SK-N-MC (cell line): Measurements from ENCODE around the gene CD46.

Source experiments
- DNase-seq: peaks from one replicate; pipeline ENCODE4 v3.0.0-alpha.2; 2011; ENCODE audit warnings: low read depth, low spot score
- H3K27ac ChIP-seq: fragments of 200-600 bp; sonication (generic); 2 replicates; pipeline ENCODE4 v1.5.1; 2016; ENCODE audit warnings: mixed run types
- H3K36me3 ChIP-seq: fragments of 200-600 bp; sonication (generic); 2 replicates; pipeline ENCODE4 v1.6.1; 2017; ENCODE audit warnings: antibody characterized with exemption, low read length, mixed read lengths; ENCODE audit not compliant: insufficient read depth
- H3K4me3 ChIP-seq: fragments of 200-600 bp; sonication (generic); 2 replicates; pipeline ENCODE4 v1.5.1; 2016
- H3K9ac ChIP-seq: fragments of 200-600 bp; sonication (generic); 2 replicates; pipeline ENCODE4 v1.8.0; 2017; ENCODE audit warnings: mixed run types, mixed read lengths; ENCODE audit not compliant: insufficient read length
- H3K9me3 ChIP-seq: fragments of 200-600 bp; sonication (generic); 2 replicates; pipeline ENCODE4 v1.6.1; 2017; ENCODE audit warnings: low read depth, mild to moderate bottlenecking, antibody characterized with exemption, low read length, moderate library complexity, mixed read lengths
- EZH2 ChIP-seq: fragments of 200-600 bp; sonication (generic); IDR thresholded peaks from one replicate; pipeline ENCODE4 v1.6.1; 2017; ENCODE audit warnings: antibody characterized with exemption
- FOXP2 ChIP-seq: optimal IDR thresholded peaks from 2 replicates; pipeline ENCODE3; 2011; ENCODE audit warnings: mild to moderate bottlenecking, moderate library complexity; ENCODE audit not compliant: insufficient read depth; ENCODE audit errors: extremely low read length, control extremely low read depth
- POLR2AphosphoS5 ChIP-seq: IDR thresholded peaks from 2 replicates; pipeline ENCODE4 v1.6.1; 2012; ENCODE audit warnings: mild to moderate bottlenecking, low read depth, low read length, borderline replicate concordance

CD46 gene

GRCh38 chr1:207789792-207790787, 38.2 kb downstream of the CD46 start:
- Histone ChIP-seq H3K4me3 (no peak overlapping the region), H3K36me3 (peaks cover 34% of the 10 kb centered on the region), H3K9ac (no peak overlapping the region), H3K27ac (no peak overlapping the region), H3K9me3 (no peaks in the 10 kb centered on the region)
- TF ChIP-seq FOXP2 (no peak), EZH2 (no peak), POLR2AphosphoS5 (no peak)
- no peak for DNase-seq

DNA sequence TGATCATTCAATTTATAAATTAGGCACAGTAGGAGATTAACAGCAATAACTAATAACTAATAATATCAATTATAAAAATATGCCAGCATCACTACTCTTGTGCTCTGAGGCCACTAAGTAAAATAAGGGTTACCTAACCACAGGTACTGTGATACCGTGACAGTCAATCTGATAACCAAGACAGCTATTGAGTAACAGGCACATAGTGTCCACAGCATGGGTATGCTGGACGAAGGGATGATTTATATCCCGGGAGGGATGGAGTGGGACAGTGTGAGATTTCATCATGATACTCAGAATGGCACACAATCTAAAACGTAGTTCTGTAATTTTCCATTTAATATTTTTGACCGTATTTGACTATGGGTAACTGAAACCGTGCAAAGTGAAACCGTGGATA, 39.4 kb downstream of the CD46 start:
- Histone ChIP-seq H3K27ac (no peak overlapping the region), H3K36me3 (peaks cover 37% of the 10 kb centered on the region), H3K4me3 (no peak overlapping the region), H3K9me3 (no peaks in the 10 kb centered on the region), H3K9ac (no peak overlapping the region)
- no peak for DNase-seq
- TF ChIP-seq FOXP2 (no peak), POLR2AphosphoS5 (no peak), EZH2 (no peak)

DNA sequence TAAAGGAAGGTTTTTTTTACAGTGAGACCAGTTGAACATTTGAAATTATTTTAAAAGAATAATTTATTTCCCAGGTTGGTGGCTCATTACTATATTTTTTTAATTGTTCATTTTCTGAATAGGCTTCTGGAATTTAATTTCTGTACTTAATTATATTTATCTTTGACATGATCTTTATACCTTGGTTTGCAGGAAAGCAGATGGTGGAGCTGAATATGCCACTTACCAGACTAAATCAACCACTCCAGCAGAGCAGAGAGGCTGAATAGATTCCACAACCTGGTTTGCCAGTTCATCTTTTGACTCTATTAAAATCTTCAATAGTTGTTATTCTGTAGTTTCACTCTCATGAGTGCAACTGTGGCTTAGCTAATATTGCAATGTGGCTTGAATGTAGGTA, 41.5 kb downstream of the CD46 start:
- no peak overlapping the region for H3K9ac ChIP-seq
- H3K27ac ChIP-seq = no peak overlapping the region
- H3K4me3 ChIP-seq = no peak overlapping the region
- peaks cover 30% of the 10 kb centered on the region for H3K36me3 ChIP-seq
- no peak for TF ChIP-seq EZH2
- TF ChIP-seq FOXP2 = no peak
- no peak for TF ChIP-seq POLR2AphosphoS5
- DNase-seq = no peak
- no peaks in the 10 kb centered on the region for H3K9me3 ChIP-seq

- Histone ChIP-seq H3K9ac (no peak overlapping the region), H3K4me3 (no peak overlapping the region), H3K27ac (peak overlapping the region; percentile 3; the same call in 1 of the 2 replicates), H3K9me3 (no peaks in the 10 kb centered on the region), H3K36me3 (peaks cover 25% of the 10 kb centered on the region)
- DNase-seq = no peak
- TF ChIP-seq POLR2AphosphoS5 (no peak), EZH2 (no peak), FOXP2 (no peak)
These were observed 43.0 kb downstream of the CD46 start for GRCh38 chr1:207794861-207795260.

GRCh38 chr1:207797229-207797973, 45.5 kb downstream of the CD46 start:
- no peak overlapping the region for H3K9ac ChIP-seq
- H3K27ac ChIP-seq = no peak overlapping the region; the same call in 1 of the 2 replicates
- H3K4me3 ChIP-seq = no peak overlapping the region
- no peaks in the 10 kb centered on the region for H3K9me3 ChIP-seq
- no peak for TF ChIP-seq POLR2AphosphoS5
- TF ChIP-seq EZH2 = no peak
- no peak for TF ChIP-seq FOXP2
- DNase-seq = peak; percentile 30
- peaks cover 16% of the 10 kb centered on the region for H3K36me3 ChIP-seq

GRCh38 chr1:207798847-207799246, 47.0 kb downstream of the CD46 start:
- no peak for TF ChIP-seq EZH2
- TF ChIP-seq FOXP2 = no peak
- TF ChIP-seq POLR2AphosphoS5 = no peak
- DNase-seq = no peak
- Histone ChIP-seq H3K27ac (no peak overlapping the region), H3K9me3 (no peaks in the 10 kb centered on the region), H3K4me3 (no peak overlapping the region), H3K36me3 (peaks cover 10% of the 10 kb centered on the region), H3K9ac (no peak overlapping the region)

DNA sequence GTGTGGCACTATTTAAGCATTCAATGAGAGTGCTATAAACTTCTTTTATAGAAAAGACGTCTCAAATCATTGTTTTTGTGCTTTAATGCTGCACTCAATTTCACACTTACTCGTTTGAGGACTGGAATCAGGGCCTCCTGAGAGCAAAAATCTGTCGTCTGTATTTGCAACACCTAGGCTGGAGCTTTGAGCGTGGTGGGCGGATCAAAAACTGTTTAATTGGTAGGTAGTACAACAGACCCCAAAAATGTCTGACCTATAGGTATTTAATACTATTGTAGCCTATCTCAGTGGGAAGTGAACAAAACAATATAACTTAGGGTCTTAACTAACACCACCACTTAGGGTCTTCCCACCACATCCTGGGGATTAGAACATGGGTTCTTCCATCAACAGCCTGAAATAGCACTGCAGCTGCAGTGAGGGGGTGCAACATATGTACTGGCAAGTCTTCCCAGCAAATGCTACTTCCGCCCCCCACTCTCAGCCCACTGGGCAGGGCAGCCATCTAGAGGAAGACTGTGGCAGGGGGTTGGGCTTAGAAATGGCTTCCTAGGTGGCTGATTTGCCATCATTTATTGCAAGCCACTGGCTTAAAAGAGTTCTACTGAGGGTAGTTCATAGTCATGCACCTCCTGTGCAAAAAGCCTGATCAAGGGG, 48.3 kb downstream of the CD46 start:
- TF ChIP-seq POLR2AphosphoS5 (no peak), EZH2 (no peak), FOXP2 (no peak)
- no peaks in the 10 kb centered on the region for H3K9me3 ChIP-seq
- no peak overlapping the region for H3K4me3 ChIP-seq
- no peak overlapping the region for H3K27ac ChIP-seq
- DNase-seq = no peak
- peaks cover 10% of the 10 kb centered on the region for H3K36me3 ChIP-seq
- H3K9ac ChIP-seq = no peak overlapping the region

DNA sequence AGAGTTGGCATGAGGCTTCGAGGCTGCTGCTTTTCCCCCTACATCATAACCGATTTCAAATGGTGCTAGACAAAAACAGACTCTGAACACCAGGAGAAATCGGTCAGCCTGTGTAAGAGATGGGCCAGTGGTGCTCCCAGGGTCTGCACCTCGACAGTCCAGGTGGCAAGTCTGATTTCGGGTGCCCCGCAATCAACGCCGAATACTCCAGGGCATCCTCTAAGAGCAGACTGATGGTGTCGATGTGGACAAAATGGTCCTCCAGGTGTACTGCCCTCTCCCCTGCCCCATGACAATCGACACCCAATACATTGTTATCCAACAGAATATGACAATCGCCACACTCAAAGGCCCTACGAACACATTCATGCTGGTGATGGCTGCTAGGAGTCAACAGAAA, 50.0 kb downstream of the CD46 start:
- Histone ChIP-seq H3K9me3 (no peaks in the 10 kb centered on the region), H3K9ac (no peak overlapping the region), H3K27ac (no peak overlapping the region), H3K36me3 (no peaks in the 10 kb centered on the region), H3K4me3 (no peak overlapping the region)
- TF ChIP-seq FOXP2 = no peak
- TF ChIP-seq POLR2AphosphoS5 = no peak
- TF ChIP-seq EZH2 = no peak
- no peak for DNase-seq
